ENCODE results near the gene KMO.

- TF ChIP-seq POLR2AphosphoS5 (IDR thresholded peaks at IDR 0.05): no peak
- no peak for TF ChIP-seq POLR2A (IDR thresholded peaks at IDR 0.05)
- TF ChIP-seq CTCF (IDR thresholded peaks at IDR 0.05): no peak
- TF ChIP-seq EP300 (IDR thresholded peaks at IDR 0.05): no peak
These were observed 83.1 kb downstream of the KMO start for GRCh38 chr1:241615043-241615974.
